GM21723 (cell line): ENCODE data around the gene ATXN1.
"Not testable (repeated sequence)": the region's sequence is repeated elsewhere in the genome, so short reads cannot be mapped to it uniquely, and the experiment has no call there.

ENCODE experiments used
- ATAC-seq: cut with Tn5 transposase; IDR thresholded peaks from one replicate; pipeline ENCODE4 v1.9.1; 2021; ENCODE audit warnings: mild to moderate bottlenecking, moderate library complexity; ENCODE audit not compliant: unreplicated experiment

Gene ATXN1

DNA sequence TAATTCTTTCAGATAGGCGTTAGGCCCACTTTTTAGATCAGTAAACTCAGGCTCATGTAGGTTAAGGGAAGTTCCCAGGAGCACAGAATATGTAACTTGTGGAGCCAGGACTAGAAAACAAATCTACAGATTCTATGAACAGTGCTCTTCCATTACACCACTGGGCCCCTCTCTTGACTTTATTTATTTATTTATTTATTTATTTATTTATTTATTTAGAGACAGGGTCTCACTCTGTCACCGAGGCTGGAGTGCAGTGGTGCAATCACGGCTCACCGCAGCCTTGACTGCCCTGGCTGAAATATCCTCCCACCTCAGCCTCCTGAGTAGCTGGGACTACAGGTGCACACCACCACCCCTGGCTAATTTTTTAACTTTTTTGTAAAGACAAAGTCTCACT is 382.9 kb downstream of the ATXN1 start:
- not testable (repeated sequence) for ATAC-seq

DNA sequence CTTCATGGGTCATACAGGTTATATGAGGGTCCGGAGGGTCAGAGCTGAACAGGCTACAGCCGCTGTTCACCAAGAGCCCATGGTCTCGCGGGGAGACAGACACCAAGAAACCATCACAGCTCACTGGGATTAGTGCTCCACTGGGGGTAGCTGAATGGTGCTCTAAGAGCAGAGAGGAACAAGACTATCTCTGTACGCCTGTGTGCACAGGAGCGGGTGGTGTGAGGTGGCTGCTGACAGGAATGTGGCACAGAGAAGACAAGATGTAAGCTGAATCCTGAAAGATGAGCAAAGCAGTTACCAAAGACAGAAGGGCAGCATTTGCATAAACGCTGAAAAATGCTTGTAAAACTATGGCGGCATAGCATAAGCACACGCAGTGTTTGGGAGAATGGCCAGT is 383.8 kb downstream of the ATXN1 start:
- no peak for ATAC-seq

GRCh38 chr6:16375843-16376242 is 385.4 kb downstream of the ATXN1 start:
- no peak for ATAC-seq

DNA sequence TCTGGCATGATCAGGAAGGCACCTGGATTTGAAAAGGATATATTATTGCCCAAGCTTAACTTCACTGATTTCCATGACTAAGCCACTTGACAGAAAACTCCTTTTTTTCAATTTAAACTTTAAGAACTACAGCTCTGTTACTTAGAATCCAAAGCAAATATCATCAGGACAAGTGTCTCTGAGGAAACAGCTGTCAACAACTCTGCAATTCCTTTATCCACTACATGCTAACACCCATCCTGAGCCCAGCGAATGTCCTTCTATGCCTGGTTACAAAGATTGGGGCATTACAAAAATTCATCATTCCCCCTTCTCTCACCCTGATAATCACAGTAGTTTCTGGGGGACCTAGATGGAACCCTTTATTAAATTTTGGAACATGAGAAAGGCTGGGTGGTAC is 386.1 kb downstream of the ATXN1 start:
- no peak for ATAC-seq

DNA sequence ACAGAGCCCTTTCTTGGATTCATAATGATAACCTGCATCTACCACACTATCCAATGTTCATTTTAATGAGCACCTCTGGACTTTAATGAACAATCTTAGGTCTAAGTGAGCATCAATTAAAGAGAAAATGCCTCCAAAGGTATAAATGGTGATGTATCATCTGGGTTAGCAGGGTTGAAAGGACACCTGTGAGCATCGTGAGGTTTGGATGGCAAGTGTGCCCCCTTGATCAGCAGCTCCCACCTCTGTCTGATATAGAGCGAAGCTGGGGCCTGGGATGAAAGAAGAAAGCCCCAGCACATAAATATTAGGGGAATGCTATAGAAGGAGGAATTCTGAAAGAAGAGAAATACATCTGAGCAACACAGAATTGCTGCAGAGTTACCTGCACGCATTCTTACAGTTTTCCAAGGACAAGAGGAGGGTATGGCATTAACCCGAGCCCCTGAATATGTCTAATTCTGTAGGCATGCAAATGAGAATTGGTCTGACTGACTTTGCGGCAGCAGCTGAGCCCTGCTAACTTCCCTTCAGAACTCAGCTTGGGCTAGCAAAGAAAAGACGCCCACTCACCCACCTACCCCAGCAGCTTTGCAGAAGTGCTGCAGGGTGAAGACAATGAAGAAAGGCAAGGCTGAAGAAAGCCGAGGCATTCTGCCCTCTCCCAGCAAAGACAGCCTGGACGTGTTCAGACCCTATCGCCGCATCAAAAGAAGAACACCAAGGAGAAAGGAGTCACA is 386.6 kb downstream of the ATXN1 start:
- peak; percentile 73 for ATAC-seq

GRCh38 chr6:16374016-16374415 is 387.2 kb downstream of the ATXN1 start:
- ATAC-seq: no peak

- ATAC-seq: no peak
Measured at GRCh38 chr6:16372029-16372776, 389.1 kb downstream of the ATXN1 start.

GRCh38 chr6:16371401-16371800 is 389.9 kb downstream of the ATXN1 start:
- ATAC-seq: no peak

GRCh38 chr6:16370943-16371342 is 390.3 kb downstream of the ATXN1 start:
- no peak for ATAC-seq

- ATAC-seq: no peak
Measured at GRCh38 chr6:16369989-16370388, 391.3 kb downstream of the ATXN1 start.

DNA sequence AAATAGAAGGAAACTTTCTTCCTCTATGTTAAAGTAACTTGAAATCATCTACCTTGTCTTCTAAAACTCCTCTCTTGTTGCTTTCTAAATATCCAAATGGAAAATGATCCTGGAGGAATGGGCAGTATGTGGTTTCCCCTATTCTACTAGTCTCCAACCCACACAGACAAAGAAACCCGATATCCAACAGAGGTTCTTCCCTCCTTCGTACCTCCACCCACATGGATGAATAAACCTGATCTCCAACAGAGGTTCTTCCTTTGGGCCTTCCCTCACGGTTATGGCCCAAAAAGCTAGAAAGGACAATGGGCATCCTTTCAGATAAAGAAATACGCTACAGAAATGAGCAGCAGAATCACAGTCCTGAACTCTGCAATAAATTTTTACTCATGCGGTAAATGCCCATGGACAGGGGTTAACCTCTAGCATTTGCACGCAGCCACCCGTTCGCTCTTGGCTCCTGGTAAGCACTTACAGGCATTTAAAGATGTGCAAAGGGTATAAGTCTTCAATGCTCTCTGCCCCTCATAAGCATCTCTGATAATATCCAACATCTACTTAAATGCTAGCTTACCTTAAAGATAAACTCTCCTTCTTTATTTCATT is 392.0 kb downstream of the ATXN1 start:
- no peak for ATAC-seq

- no peak for ATAC-seq
Measured at GRCh38 chr6:16367571-16367970, 393.7 kb downstream of the ATXN1 start.

GRCh38 chr6:16363749-16364148 is 397.5 kb downstream of the ATXN1 start:
- no peak for ATAC-seq

DNA sequence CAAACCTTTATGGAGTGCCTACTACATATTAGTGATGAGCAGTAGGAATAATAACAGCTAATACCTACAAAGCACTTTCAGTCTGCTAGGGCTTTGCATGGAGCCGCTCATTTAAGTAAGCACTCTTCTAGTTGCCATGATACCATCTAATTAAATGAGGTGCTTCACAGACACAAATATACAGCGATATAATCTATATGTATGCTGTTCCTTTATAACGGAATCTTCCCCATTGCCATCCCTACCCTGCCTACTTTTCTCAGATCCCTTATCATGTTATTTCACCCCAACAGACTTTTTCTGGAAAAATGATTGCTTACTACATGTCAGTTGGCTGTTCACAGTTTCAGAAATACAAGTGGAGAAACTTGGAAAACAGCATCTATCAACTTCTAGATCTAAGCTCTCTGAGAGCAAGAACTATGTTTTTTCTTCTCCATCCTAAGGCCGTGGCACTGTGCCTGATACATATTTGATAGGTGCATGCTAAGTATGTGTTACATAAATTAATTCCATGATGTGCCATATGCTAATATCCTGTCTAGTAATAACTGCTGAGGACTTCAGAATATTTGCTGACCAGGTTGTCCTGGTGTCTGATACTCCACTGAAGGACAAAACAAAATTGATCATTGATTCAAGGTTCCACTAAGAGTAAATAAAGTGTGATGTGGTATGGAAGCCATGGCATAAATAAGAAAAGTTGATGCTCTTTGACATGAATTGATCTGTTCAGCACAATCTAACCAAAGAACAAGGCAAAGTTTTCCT is 398.3 kb downstream of the ATXN1 start:
- no peak for ATAC-seq

GRCh38 chr6:16362296-16362695 is 399.0 kb downstream of the ATXN1 start:
- ATAC-seq: no peak

DNA sequence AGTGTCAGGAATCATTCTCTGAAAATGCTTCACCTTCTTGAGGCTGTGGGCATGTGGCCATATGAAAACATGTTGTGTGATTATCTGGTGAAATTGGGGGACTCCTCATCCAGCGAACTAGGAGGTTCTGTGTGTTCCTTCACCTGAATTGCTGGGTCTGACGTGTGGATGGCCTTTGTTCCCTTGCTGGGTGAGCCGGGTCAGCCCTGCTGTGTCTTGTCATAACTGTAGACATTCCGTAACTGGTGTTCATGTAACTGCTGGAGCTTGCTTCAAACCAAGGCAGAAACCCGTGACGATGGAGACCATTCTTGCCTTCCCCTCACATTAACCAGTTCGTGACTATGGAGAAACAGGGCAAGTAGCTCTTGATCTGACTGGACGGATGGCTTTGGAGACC is 399.4 kb downstream of the ATXN1 start:
- no peak for ATAC-seq

DNA sequence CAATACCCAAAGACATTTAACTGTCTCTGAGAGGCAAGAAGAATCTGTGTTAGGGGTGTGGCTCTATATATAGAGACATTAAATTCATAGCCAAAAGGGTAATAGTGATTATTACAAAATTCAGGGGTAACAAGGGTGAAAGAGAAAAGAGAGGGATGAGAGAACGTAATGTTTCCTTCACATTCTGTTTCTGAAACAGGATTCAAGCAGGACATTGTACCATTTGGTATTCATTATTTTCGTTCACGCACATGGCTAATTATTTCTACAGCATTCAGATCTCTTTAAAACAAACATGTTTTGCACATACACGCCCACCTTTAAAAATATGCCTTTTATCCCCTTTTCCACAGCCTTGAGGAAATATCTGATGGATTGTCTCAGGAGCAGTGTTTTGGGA is 400.1 kb downstream of the ATXN1 start:
- ATAC-seq: no peak

DNA sequence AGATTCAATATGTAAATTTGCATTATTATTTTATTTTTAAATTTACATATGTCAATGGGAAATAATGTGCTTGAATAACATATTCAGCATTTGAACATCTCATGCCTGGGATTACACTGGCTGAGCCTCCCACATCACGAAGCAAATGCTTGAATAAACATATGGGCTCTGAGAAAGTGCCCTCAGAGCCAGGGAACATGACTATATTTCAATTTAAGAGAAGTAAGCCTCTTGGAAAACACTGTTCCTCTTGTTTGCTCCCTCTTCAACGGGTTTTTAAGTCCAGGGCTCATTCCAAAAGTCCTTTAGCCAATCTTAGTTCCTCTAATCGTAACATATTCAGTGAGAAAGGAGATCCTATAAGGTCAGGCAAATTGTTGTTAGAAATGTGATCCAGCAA is 400.9 kb downstream of the ATXN1 start:
- no peak for ATAC-seq

DNA sequence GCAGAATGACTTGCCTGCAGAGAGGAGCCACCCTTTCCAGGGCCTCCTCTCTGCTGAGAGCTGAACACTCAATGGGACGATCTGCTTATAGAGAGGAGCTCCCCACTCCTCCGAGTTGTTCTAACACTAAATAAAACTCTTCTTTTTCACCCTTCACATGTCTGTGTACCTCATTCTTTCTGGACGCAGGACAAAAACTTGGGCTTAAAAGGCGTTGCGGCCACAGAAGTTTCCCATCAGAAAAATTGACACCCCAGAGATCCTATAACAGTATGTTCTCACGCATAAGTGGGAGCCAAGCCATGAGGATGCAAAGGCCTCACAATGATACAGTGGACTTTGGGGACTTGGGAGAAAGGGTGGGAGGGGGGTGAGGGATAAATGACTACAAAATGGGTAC is 401.7 kb downstream of the ATXN1 start:
- no peak for ATAC-seq

DNA sequence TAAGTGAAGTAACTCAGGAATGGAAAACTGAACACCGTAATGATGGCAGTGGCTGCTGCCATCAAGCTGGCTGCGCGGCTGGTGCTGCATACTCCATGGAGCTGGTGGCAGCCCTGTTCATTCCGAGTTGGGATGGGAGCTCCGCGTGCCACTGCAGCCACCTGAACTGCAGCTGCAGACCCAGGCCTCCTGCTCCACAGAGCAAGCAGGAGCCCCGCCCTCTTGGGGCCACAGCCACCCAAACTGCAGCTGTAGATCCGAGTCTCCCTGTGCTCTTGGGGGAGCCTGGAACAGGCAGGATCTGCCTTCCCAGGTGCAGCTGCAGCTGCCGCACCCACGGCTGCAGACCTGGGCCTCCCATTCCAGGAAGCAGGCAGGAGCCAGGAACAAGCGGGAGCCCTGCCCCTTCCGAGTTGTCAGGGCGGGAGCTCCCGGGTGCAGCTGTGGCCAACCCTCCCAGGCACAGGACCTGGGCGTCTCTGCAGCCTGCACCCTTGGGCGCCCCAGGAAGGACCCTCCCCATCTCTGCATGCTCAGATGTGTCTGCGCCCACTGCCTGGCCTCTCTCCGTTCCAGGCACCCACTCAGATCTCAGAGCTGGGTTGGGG is 402.6 kb downstream of the ATXN1 start:
- no peak for ATAC-seq
